ENCODE results near the gene GDPD5. TPM values are rescaled to one million over a fixed set of nuclear protein-coding genes. Genes with fewer than 3 reads are reported as not detected.
A peak's percentile ranks its signal among the peaks of the same experiment; 100 is the strongest.

GDPD5 gene
- total RNA-seq, 4 donors from 2014 or later = 5.1 to 9.3 (median 8.4) TPM

DNA sequence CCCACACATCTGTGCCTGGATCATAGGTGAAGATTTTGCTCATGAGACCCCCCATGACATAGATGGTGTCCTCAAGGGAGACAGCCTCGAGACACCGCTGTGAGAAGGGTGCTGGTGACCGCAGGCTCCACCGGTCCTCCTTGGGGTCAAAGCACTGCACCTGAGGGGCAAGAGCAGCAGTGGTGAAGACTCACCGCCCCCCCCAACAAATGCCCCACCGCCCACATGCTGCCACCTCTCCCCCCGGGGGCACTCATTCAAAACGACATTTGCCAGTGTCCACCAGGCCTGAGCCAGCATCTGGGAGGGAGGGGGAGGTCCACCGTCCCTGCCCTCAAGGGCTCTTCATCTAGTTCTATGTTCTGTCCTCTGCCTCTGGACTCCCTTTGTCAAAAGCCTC, 102.0 kb downstream of the GDPD5 start:
- H3K27ac ChIP-seq (replicated peaks in 1 of 4) = no peak overlapping the region
- no peak for DNase-seq (ENCODE audit: extremely low spot score)

DNA sequence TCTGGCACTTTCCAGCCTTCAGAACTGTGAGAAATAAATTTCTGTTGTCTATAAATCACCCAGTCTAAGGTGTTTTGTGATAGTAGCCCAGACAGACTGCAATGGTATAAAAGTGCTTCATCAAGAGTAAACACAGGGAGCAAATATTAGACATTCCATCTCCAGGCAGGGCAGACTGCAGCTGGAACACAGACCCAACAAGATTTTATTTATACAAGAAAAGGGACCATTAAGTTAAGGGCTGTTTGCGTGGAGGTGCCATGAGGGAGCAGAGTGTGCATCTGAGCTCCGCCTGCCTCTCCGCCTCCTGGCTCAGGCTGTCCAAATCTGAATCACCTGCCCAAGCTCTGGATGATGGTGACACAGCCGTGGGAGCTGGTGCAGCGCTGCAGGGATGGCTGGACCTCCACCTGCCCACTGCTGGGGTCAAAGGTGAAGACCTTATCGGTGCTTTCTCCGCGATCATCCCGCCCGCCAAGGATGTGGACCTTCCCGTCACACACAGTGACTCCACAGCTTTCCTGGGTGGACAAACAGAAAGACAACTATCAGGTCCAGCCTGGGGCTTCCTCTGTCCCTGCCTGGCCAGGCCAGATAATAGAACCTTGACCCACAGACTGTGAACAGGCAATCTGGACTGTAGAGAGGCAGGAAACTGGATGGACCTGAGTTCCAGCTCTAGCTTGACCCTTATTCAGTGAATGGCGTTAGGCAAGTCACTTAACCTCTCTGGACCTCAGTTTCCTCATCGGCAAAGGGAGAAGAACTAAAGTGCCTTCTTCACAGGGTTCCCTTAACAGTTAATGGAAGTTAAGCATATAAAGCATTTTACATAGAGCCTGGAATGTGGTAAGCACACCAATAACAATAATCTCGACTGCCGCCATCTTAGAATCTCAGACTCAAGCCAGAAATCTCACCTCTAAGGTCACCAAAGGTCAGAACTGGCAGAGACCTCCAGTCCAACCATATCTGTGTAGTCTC, 103.2 kb downstream of the GDPD5 start:
- Histone ChIP-seq H3K4me3 (no peak overlapping the region), H3K9me3 (no peaks in the 10 kb centered on the region), H3K36me3 (peaks cover 0 to 24% (median 20%) of the 10 kb centered on the region in 4 donors), H3K27ac (replicated peaks in 1 of 4) (no peak overlapping the region), H3K4me1 (peaks cover 0 to 14% (median 11%) of the 10 kb centered on the region in 4 donors), H3K27me3 (no peaks in the 10 kb centered on the region)
- no peak for DNase-seq (ENCODE audit: extremely low spot score)
- intact Hi-C loops (cut with DNase I) = no loop called here
- 80% methylated on average over 12 of the region's 15 CpGs for WGBS
- TF ChIP-seq EP300 (IDR thresholded peaks at IDR 0.05) (no peak), POLR2A (IDR thresholded peaks at IDR 0.05; ENCODE audit: low read depth) (no peak), POLR2AphosphoS5 (IDR thresholded peaks at IDR 0.05) (no peak)
- TF ChIP-seq, protein P1, sequence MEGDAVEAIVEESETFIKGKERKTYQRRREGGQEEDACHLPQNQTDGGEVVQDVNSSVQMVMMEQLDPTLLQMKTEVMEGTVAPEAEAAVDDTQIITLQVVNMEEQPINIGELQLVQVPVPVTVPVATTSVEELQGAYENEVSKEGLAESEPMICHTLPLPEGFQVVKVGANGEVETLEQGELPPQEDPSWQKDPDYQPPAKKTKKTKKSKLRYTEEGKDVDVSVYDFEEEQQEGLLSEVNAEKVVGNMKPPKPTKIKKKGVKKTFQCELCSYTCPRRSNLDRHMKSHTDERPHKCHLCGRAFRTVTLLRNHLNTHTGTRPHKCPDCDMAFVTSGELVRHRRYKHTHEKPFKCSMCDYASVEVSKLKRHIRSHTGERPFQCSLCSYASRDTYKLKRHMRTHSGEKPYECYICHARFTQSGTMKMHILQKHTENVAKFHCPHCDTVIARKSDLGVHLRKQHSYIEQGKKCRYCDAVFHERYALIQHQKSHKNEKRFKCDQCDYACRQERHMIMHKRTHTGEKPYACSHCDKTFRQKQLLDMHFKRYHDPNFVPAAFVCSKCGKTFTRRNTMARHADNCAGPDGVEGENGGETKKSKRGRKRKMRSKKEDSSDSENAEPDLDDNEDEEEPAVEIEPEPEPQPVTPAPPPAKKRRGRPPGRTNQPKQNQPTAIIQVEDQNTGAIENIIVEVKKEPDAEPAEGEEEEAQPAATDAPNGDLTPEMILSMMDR (IDR thresholded peaks at IDR 0.05) = no peak

More for the DNA sequence above, 102.0 kb downstream of the GDPD5 start:
- TF ChIP-seq POLR2AphosphoS5 (IDR thresholded peaks at IDR 0.05) (no peak), EP300 (IDR thresholded peaks at IDR 0.05) (no peak), POLR2A (IDR thresholded peaks at IDR 0.05; ENCODE audit: low read depth) (no peak)
- TF ChIP-seq, protein P1 (IDR thresholded peaks at IDR 0.05) = no peak
- Histone ChIP-seq H3K36me3 (peaks cover 0 to 23% (median 18%) of the 10 kb centered on the region in 4 donors), H3K4me3 (no peak overlapping the region), H3K27me3 (peaks cover 0 to 6% (median 0%) of the 10 kb centered on the region in 4 donors), H3K9me3 (no peaks in the 10 kb centered on the region), H3K4me1 (peaks cover 0 to 23% (median 16%) of the 10 kb centered on the region in 4 donors)
- intact Hi-C loops (cut with DNase I) = no loop called here
- 72% methylated on average over 2 of the region's 9 CpGs for WGBS

DNA sequence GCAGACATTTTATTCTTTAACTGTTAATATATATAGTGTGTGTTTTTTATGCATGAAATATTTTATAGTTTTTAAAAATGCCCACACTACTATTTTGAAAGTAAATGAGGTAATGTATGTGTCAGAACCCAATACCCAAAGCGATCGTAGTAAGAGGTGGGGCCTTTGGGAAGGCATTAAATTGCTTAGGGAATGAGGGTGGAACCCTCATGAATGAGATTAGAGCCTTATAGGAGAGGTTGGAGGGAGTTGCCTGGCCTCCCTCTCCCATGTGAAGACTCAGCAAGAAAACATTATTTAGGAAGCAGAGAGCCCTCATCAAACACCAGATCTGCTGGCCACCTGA, 103.9 kb downstream of the GDPD5 start:
- Histone ChIP-seq H3K27ac (replicated peaks in 1 of 4) (peak overlapping the region in 1 of 4 donors; percentile 27), H3K4me1 (peaks cover 0 to 11% (median 10%) of the 10 kb centered on the region in 4 donors), H3K36me3 (peaks cover 0 to 30% (median 20%) of the 10 kb centered on the region in 4 donors), H3K27me3 (no peaks in the 10 kb centered on the region), H3K9me3 (no peaks in the 10 kb centered on the region), H3K4me3 (no peak overlapping the region)
- no peak for DNase-seq (ENCODE audit: extremely low spot score)
- WGBS = 85% methylated on average over 2 of the region's 2 CpGs
- intact Hi-C loops (cut with DNase I) = no loop called here
- TF ChIP-seq POLR2AphosphoS5 (IDR thresholded peaks at IDR 0.05) (no peak), EP300 (IDR thresholded peaks at IDR 0.05) (no peak), POLR2A (IDR thresholded peaks at IDR 0.05; ENCODE audit: low read depth) (no peak)
- TF ChIP-seq, protein P1 (IDR thresholded peaks at IDR 0.05) = no peak

DNA sequence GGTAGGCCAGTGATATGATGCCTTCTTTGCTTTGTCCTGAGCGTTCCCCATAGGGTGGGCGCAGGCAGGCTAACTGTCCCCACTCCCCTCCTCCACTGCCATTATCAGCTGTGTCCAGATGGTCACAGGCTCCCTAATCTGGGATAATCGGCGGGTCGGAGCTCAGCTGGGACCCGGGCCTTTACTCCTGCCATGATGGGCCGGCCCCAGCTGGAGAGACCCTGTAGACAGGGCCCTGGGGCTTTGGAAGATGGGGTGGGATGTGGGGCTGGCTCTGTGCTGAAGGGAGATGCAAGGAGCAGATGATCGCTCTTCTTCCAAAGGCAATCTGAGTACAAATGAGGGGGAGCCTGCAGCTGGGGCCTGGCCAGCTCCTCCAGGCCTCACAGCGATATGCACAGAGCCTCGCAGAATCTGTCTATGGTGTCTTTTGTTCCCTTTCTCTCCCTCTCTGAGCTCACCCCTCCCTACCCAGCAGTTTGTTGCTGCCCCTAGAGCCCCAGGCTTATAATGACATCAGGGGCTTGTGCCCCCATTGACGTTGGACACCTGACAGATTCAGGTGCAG, 104.6 kb downstream of the GDPD5 start:
- Histone ChIP-seq H3K4me1 (peaks cover 0 to 11% (median 10%) of the 10 kb centered on the region in 4 donors), H3K4me3 (no peak overlapping the region), H3K36me3 (peaks cover 0 to 30% (median 20%) of the 10 kb centered on the region in 4 donors), H3K27me3 (no peaks in the 10 kb centered on the region), H3K27ac (replicated peaks in 1 of 4) (peak overlapping the region in 1 of 4 donors; percentile 27), H3K9me3 (no peaks in the 10 kb centered on the region)
- DNase-seq (ENCODE audit: extremely low spot score) = no peak
- WGBS = 91% methylated on average over 8 of the region's 11 CpGs
- intact Hi-C loops (cut with DNase I) = no loop called here
- no peak for TF ChIP-seq POLR2AphosphoS5 (IDR thresholded peaks at IDR 0.05)
- TF ChIP-seq, protein P1 (IDR thresholded peaks at IDR 0.05) = no peak
- no peak for TF ChIP-seq POLR2A (IDR thresholded peaks at IDR 0.05; ENCODE audit: low read depth)
- no peak for TF ChIP-seq EP300 (IDR thresholded peaks at IDR 0.05)
